Upper lobe of left lung (tissue), 6 donors: ENCODE measurements around the gene COL27A1. TPM values are rescaled to one million over a fixed set of nuclear protein-coding genes. Genes with fewer than 3 reads are reported as not detected.

Source experiments
- ATAC-seq, 2 donors: fragments of 200-7000 bp; cut with Tn5 transposase; one replicate each; pipeline ENCODE4 v1.9.1; 2022; ENCODE audit warnings: mild to moderate bottlenecking in 2 of 2, moderate library complexity in 2 of 2; ENCODE audit not compliant: low FRiP score in 2 of 2
- DNase-seq, 2 donors: peaks; one replicate each; pipeline ENCODE4 v3.0.0-alpha.2; 2019 to 2020
- H3K27ac ChIP-seq, 4 donors: fragments of 200-600 bp; sonication (generic); one replicate each; pipeline ENCODE4 v1.5.1; 2016 to 2019
- H3K27me3 ChIP-seq, 4 donors: fragments of 200-600 bp; sonication (generic); one replicate each; pipeline ENCODE4 v1.5.1; 2017 to 2019
- H3K36me3 ChIP-seq, 4 donors: fragments of 200-600 bp; sonication (generic); one replicate each; pipeline ENCODE4 v1.5.1; 2016 to 2019
- H3K4me1 ChIP-seq, 4 donors: fragments of 200-600 bp; sonication (generic); one replicate each; pipeline ENCODE4 v1.5.1; 2018 to 2019
- H3K4me3 ChIP-seq, 4 donors: fragments of 200-600 bp; sonication (generic); one replicate each; pipeline ENCODE4 v1.5.1; 2017 to 2019; ENCODE audit warnings: mild to moderate bottlenecking in 2 of 4, moderate library complexity in 1 of 4
- H3K9me3 ChIP-seq, 4 donors: fragments of 200-600 bp; sonication (generic); one replicate each; pipeline ENCODE4 v1.5.1; 2018 to 2019
- CTCF ChIP-seq, 6 experiments: fragments of 450-650 bp in 4 of 6; fragments of 200-600 bp in 2 of 6; sonication (generic) in 2 of 6; IDR thresholded peaks; one replicate each; pipeline ENCODE4 v1.5.1; 2016 to 2019; ENCODE audit warnings: antibody characterized with exemption in 6 of 6
- EP300 ChIP-seq, 4 donors: sonication (generic); formaldehyde crosslinking; IDR thresholded peaks; one replicate each; pipeline ENCODE4 v1.5.1; 2017; ENCODE audit warnings: antibody characterized with exemption in 4 of 4, control low read depth in 2 of 4
- POLR2A ChIP-seq, 4 donors: fragments of 450-650 bp; IDR thresholded peaks; one replicate each; pipeline ENCODE4 v1.5.1; 2016 to 2017; ENCODE audit warnings: antibody characterized with exemption in 4 of 4, mild to moderate bottlenecking in 2 of 4
- POLR2AphosphoS5 ChIP-seq, 2 donors: sonication (generic); formaldehyde crosslinking; IDR thresholded peaks; one replicate each; pipeline ENCODE4 v1.5.1; 2017; ENCODE audit warnings: antibody characterized with exemption in 2 of 2
- WGBS, 2 donors: methylation state at CpG; one replicate each; pipeline ENCODE4 v1.1.5; 2017 to 2018; 5-methylcytosine and 5-hydroxymethylcytosine counted together
- total RNA-seq, 6 donors: library from RNA; depleted of rRNA in 4 of 6; stranded (reverse); fragments of >200 nt in 4 of 6; gene quantifications; one replicate each; pipeline versions ENCODE4 v1.1.0 to v1.2.1, GENCODE V29; 2016 to 2021
- donor health status: DM: no; HTN: no; CAD: no; lungs with moderate emphysema.
- donor health status: DM: no; HTN: yes; CAD: no; lungs with severe emphysema.

Gene COL27A1
- total RNA-seq, 6 donors from 2014 or later: 4.0 to 55.5 (median 9.2) TPM

GRCh38 chr9:114240647-114241558 is 85.6 kb downstream of the COL27A1 start:
- DNase-seq: no peak
- 79 to 80% methylated on average over 19 to 20 of the region's 21 CpGs for WGBS, 2 donors

GRCh38 chr9:114242837-114243236 is 87.5 kb downstream of the COL27A1 start:
- Histone ChIP-seq H3K9me3 (no peaks in the 10 kb centered on the region), H3K27me3 (no peaks in the 10 kb centered on the region), H3K4me3 (no peak overlapping the region), H3K36me3 (no peaks in the 10 kb centered on the region), H3K4me1 (no peaks in the 10 kb centered on the region), H3K27ac (no peak overlapping the region)
- 81 to 89% methylated on average over 8 of the region's 8 CpGs for WGBS, 2 donors
- DNase-seq (no peak), ATAC-seq (no peak)
- TF ChIP-seq POLR2AphosphoS5 (IDR thresholded peaks at IDR 0.05) (no peak), CTCF (IDR thresholded peaks at IDR 0.05) (no peak), POLR2A (IDR thresholded peaks at IDR 0.05) (no peak), EP300 (IDR thresholded peaks at IDR 0.05) (no peak)

More at GRCh38 chr9:114240647-114241558, 85.6 kb downstream of the COL27A1 start:
- H3K27ac ChIP-seq: no peak overlapping the region
- ATAC-seq: no peak
- TF ChIP-seq POLR2AphosphoS5 (IDR thresholded peaks at IDR 0.05): no peak
- no peak for TF ChIP-seq POLR2A (IDR thresholded peaks at IDR 0.05)
- no peak for TF ChIP-seq CTCF (IDR thresholded peaks at IDR 0.05)
- TF ChIP-seq EP300 (IDR thresholded peaks at IDR 0.05): no peak
- no peak overlapping the region for H3K4me3 ChIP-seq
- H3K36me3 ChIP-seq: no peaks in the 10 kb centered on the region
- no peaks in the 10 kb centered on the region for H3K9me3 ChIP-seq
- H3K27me3 ChIP-seq: no peaks in the 10 kb centered on the region
- H3K4me1 ChIP-seq: no peaks in the 10 kb centered on the region

- no peak overlapping the region for H3K27ac ChIP-seq
- WGBS, 2 donors: 78 to 90% methylated on average over 1 to 3 of the region's 3 CpGs
- H3K4me3 ChIP-seq: no peak overlapping the region
- H3K9me3 ChIP-seq: no peaks in the 10 kb centered on the region
- DNase-seq (no peak), ATAC-seq (no peak)
- H3K27me3 ChIP-seq: no peaks in the 10 kb centered on the region
- TF ChIP-seq POLR2A (IDR thresholded peaks at IDR 0.05) (no peak), CTCF (IDR thresholded peaks at IDR 0.05) (no peak), EP300 (IDR thresholded peaks at IDR 0.05) (no peak), POLR2AphosphoS5 (IDR thresholded peaks at IDR 0.05) (no peak)
- H3K4me1 ChIP-seq: no peaks in the 10 kb centered on the region
- H3K36me3 ChIP-seq: no peaks in the 10 kb centered on the region
Observed at GRCh38 chr9:114243240-114243639, 87.9 kb downstream of the COL27A1 start.

GRCh38 chr9:114244570-114244969 is 89.2 kb downstream of the COL27A1 start:
- DNase-seq (no peak), ATAC-seq (no peak)
- Histone ChIP-seq H3K27me3 (no peaks in the 10 kb centered on the region), H3K4me1 (peaks cover under 1 to 2% (median 1%) of the 10 kb centered on the region in 4 donors), H3K27ac (no peak overlapping the region), H3K36me3 (no peaks in the 10 kb centered on the region), H3K9me3 (no peaks in the 10 kb centered on the region), H3K4me3 (no peak overlapping the region)
- no peak for TF ChIP-seq POLR2AphosphoS5 (IDR thresholded peaks at IDR 0.05)
- TF ChIP-seq CTCF (IDR thresholded peaks at IDR 0.05): no peak
- no peak for TF ChIP-seq EP300 (IDR thresholded peaks at IDR 0.05)
- TF ChIP-seq POLR2A (IDR thresholded peaks at IDR 0.05): no peak
- 94 to 95% methylated on average over 8 of the region's 8 CpGs for WGBS, 2 donors
